Hepatic stellate cell (primary cell): ENCODE data around the gene VSIR.
A peak's percentile ranks its signal among the peaks of the same experiment; 100 is the strongest.

Experiments used
- DNase-seq: peaks from one replicate; pipeline ENCODE4 v3.0.0; 2011; ENCODE audit warnings: low spot score

Gene VSIR

GRCh38 chr10:71806704-71807556 is 33.6 kb upstream of the VSIR start:
- no peak for DNase-seq

GRCh38 chr10:71805776-71806703 is 32.7 kb upstream of the VSIR start:
- DNase-seq = no peak

DNA sequence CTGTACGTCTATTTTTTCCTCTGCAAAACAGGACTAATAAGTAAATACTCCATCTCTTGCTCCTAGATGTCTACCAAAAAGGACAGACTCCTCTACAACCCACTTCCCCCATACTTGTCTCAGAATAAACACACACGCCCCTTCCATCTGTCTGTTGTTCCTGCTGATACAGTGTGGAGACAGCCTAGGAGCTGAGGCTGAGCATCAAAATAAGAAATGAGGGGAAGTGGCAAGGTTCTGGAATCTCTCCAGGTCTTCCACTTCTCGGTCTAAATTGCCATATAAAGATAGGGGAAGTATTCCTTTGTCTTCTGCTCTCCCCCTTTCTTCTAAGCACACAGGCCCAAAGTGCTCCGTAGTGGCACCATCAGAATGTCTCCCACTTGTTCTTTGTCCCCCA is 30.8 kb upstream of the VSIR start:
- DNase-seq = no peak

GRCh38 chr10:71802715-71803488 is 29.6 kb upstream of the VSIR start:
- no peak for DNase-seq

GRCh38 chr10:71802235-71802634 is 28.9 kb upstream of the VSIR start:
- no peak for DNase-seq

DNA sequence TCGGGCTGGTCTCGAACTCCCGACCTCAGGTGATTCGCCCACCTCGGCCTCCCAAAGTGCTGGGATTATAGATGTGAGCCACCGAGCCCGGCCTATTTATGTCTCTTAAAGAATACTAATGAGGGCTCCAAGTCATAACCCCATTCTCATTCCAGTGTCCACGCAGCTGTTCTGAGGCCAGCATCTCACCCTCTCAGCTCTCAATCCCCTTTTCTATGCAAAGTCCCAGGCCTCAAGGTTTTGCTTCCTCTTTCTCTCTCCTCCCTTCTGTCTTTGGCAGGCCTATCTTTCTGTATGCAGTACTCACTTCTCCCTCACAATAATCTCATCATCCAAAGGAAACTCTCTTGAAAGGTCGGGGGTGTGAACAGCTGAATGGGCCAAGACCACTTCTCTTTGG is 28.0 kb upstream of the VSIR start:
- no peak for DNase-seq

- DNase-seq = no peak
These were observed 26.5 kb upstream of the VSIR start for GRCh38 chr10:71799608-71800453.

- DNase-seq = no peak
These were observed 25.8 kb upstream of the VSIR start for GRCh38 chr10:71799112-71799511.

GRCh38 chr10:71798308-71798624 is 24.9 kb upstream of the VSIR start:
- DNase-seq = no peak

DNA sequence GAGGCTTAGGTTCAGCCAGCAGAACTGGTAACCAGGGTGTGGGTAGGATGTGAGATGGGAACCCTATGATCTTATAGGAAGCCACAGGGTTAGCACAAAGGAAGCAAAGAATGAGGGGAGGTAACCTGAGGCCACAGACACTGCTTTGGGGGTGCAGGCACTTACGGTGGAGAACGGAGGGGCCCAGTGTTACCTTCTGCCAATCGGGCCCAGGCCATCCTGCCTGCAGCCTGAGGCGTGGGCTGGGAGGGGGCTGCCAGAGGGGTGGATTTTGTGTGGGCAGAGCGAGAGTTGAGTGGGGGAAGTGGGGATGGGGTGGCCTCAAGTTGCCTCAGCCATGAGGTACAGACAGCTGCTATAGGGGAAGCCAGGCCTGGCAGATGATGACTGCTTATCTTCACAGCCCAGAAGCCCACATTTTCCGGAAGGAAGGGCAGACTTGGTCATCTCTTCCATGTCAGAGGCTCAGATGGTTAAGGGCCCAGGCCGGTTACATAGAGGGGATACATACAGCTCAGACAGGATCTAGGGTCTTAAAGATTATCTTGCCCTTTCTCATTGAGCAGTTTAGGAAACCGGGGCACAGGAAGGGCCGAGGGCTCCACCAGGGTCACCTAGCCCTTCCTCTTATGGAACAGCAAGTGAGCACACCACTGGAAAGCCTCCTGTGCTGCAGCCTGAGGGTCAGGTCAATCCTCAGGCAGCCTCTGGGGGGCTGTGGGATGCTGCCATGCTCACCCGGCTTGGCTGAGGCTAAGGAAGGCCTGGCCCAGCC is 24.4 kb upstream of the VSIR start:
- DNase-seq = no peak

DNA sequence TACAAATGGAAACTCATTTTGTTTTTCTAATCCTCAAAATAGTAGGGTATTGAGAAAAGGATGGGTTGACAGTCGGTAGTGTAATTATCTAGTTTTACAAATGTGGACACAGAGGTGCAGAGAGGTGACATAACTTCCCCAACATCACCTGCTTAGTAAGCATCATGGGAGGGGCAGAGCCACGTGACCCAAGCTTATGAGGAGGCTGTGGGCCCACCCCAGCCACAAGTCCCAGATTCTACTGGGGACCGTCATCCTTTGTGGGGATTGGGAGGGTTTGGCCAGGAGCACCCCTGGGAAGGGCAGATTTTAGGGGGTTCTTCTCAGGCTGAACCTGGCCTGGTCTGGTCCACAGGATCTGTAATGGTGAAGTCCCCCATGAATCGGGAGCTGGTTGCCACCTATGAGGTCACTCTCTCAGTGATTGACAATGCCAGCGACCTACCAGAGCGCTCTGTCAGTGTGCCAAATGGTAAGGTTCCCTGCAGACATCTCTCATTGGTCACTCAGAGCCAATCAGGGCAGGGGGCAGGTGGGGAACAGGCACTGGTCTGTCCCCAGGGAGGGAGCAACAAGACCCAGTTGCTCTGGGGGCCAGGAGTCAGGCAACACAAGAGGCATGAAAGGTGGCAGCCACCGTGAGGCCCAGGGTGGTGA is 23.6 kb upstream of the VSIR start:
- no peak for DNase-seq

- peak; percentile 43 for DNase-seq
These were observed 21.9 kb upstream of the VSIR start for GRCh38 chr10:71795248-71795647.

- DNase-seq = no peak
These were observed 17.6 kb upstream of the VSIR start for GRCh38 chr10:71790749-71791440.

DNA sequence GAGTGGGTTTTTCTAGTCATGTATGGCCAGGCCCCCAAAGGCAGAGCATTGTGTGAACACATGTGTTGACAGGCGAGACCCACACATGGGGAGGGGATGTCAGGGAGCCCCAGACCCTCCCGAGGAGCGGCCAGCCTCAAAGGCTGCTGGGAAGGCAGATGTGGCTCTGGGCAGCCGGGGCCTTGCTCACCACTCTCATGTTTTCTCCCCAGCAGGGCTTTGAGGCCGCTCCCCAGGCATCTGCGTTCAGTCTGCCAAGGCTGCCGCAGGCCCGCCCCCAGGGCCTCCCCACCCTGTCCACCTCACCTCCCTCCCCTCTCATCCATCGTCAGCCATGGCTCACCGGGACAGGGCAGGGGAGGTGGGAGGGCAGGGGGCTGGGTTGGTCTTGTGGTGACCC is 16.6 kb upstream of the VSIR start:
- no peak for DNase-seq

GRCh38 chr10:71788954-71789353 is 15.6 kb upstream of the VSIR start:
- DNase-seq = no peak

- DNase-seq = no peak
These were observed 11.5 kb upstream of the VSIR start for GRCh38 chr10:71784679-71785272.

- DNase-seq = no peak
These were observed 10.8 kb upstream of the VSIR start for GRCh38 chr10:71783917-71784678.

GRCh38 chr10:71782917-71783490 is 9.7 kb upstream of the VSIR start:
- DNase-seq = no peak
